ENCODE data around the gene LAPTM5. TPM values are rescaled to one million over a fixed set of nuclear protein-coding genes. Genes with fewer than 3 reads are reported as not detected.

Gene LAPTM5
- total and polyA plus RNA-seq, 10 of the 15 experiments (the other 5 are each of a cell fraction or from before 2014, with no cell fraction given): 24.1 to 1,034 (median 687) TPM

DNA sequence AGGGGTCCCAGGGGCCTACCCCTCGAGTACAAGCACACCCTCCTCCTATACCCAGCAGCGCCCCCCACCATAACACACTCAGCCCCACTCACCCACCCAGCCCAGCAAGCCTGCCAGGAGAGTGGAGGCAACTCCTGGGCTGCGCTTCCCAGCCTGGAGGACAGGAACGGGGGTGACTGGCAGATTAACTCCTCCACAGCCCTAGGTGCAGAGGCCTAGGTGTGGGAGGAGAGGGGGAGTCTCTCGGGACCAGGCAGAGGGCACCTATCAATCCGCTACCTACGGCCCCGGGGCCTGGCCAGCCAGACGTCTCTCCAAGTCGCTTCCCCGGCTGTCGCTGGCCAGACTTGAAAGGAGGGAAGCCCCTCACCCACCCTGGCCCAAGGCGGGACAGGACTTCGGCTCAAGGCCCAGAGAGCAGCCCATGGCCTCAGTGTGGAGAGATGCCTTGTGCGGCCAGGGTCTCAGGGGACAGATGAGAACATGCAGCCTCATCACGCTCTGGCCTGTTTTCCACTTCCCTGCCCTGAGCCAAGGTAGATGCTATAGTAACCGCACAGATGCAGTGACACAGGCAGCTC, 59.1 kb downstream of the LAPTM5 start:
- intact Hi-C loops (cut with micrococcal nuclease; ENCODE audit: unreplicated experiment) (no loop called here), in situ Hi-C loops (cut with MboI) (no loop called here)
- ChIA-PET CTCF (interaction anchor here (1.8 kb wide), 1 partner anchor 9 kb away, joined by 9 read pairs; no protein-coding TSS in a partner anchor), POLR2A (no interaction called here), SMC1A (ENCODE audit: uncharacterized antibody, unreplicated experiment) (no interaction called here), RAD21 (ENCODE audit: unreplicated experiment) (no interaction called here)
- no peaks in the 10 kb centered on the region; the same call in 1 of the 2 replicates for H3K4me1 ChIP-seq (ENCODE audit: control insufficient read depth, insufficient read depth, low read length)
- H3K79me2 ChIP-seq (ENCODE audit: control insufficient read depth, insufficient read depth, low read length): no peaks in the 10 kb centered on the region
- 57% methylated on average over 17 of the region's 17 CpGs for WGBS (ENCODE audit: insufficient coverage, insufficient replicate concordance, low lambda C conversion rate, missing lambda C conversion rate)
- H3K4me2 ChIP-seq (ENCODE audit: control insufficient read depth, insufficient read depth): no peak overlapping the region
- H3K27ac ChIP-seq (ENCODE audit: control insufficient read depth, insufficient read depth): no peak overlapping the region
- H2AFZ ChIP-seq (ENCODE audit: control insufficient read depth, low read depth, low read length): no peak overlapping the region
- no TSS peak for BruUV-seq (replicated peaks)
- no peak for DNase-seq (ENCODE audit: low read depth, low spot score)
- H3K36me3 ChIP-seq (ENCODE audit: control insufficient read depth in 2 of 2, insufficient read depth in 2 of 2, low read length in 1 of 2): no peaks in the 10 kb centered on the region
- H3K9ac ChIP-seq (ENCODE audit: control insufficient read depth, insufficient read depth, low read length): no peak overlapping the region
- H3K9me3 ChIP-seq (replicated peaks; ENCODE audit: control insufficient read depth, insufficient read depth, low read length): no peaks in the 10 kb centered on the region
- H3K27me3 ChIP-seq (replicated peaks in 1 of 2; ENCODE audit: control insufficient read depth in 2 of 2, insufficient read depth in 2 of 2, low read length in 1 of 2): peaks cover 0 to 4% of the 10 kb centered on the region in 2 experiments; a peak in 2 of 4 replicates
- ATAC-seq: no peak
- no peaks in the 10 kb centered on the region for H4K20me1 ChIP-seq (ENCODE audit: control insufficient read depth, insufficient read depth)
- no peak for FAIRE-seq
- H3K4me3 ChIP-seq: no peak overlapping the region
- TF ChIP-seq GABPA (IDR thresholded peaks at IDR 0.05; ENCODE audit: low read depth): no peak
- no peak for TF ChIP-seq SREBF2 (IDR thresholded peaks at IDR 0.05; ENCODE audit: low read length)
- no peak for TF ChIP-seq CHD2 (IDR thresholded peaks at IDR 0.05; ENCODE audit: borderline replicate concordance, low read depth, low read length)
- TF ChIP-seq, protein P1, sequence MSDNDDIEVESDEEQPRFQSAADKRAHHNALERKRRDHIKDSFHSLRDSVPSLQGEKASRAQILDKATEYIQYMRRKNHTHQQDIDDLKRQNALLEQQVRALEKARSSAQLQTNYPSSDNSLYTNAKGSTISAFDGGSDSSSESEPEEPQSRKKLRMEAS (IDR thresholded peaks at IDR 0.05; ENCODE audit: low read depth, low read length): no peak
- TF ChIP-seq, protein P2, sequence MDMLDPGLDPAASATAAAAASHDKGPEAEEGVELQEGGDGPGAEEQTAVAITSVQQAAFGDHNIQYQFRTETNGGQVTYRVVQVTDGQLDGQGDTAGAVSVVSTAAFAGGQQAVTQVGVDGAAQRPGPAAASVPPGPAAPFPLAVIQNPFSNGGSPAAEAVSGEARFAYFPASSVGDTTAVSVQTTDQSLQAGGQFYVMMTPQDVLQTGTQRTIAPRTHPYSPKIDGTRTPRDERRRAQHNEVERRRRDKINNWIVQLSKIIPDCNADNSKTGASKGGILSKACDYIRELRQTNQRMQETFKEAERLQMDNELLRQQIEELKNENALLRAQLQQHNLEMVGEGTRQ (IDR thresholded peaks at IDR 0.05; ENCODE audit: borderline replicate concordance, low read depth, low read length): no peak
- TF ChIP-seq, protein P3, sequence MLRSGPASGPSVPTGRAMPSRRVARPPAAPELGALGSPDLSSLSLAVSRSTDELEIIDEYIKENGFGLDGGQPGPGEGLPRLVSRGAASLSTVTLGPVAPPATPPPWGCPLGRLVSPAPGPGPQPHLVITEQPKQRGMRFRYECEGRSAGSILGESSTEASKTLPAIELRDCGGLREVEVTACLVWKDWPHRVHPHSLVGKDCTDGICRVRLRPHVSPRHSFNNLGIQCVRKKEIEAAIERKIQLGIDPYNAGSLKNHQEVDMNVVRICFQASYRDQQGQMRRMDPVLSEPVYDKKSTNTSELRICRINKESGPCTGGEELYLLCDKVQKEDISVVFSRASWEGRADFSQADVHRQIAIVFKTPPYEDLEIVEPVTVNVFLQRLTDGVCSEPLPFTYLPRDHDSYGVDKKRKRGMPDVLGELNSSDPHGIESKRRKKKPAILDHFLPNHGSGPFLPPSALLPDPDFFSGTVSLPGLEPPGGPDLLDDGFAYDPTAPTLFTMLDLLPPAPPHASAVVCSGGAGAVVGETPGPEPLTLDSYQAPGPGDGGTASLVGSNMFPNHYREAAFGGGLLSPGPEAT (IDR thresholded peaks at IDR 0.05; ENCODE audit: low read depth): no peak
- TF ChIP-seq NR2C2 (IDR thresholded peaks at IDR 0.05; ENCODE audit: borderline replicate concordance, control insufficient read depth, insufficient read length, low read depth): no peak
- TF ChIP-seq ZNF622 (IDR thresholded peaks at IDR 0.05): no peak
- TF ChIP-seq MTA3 (IDR thresholded peaks at IDR 0.05; ENCODE audit: borderline replicate concordance, low read length): no peak
- TF ChIP-seq, protein P4, sequence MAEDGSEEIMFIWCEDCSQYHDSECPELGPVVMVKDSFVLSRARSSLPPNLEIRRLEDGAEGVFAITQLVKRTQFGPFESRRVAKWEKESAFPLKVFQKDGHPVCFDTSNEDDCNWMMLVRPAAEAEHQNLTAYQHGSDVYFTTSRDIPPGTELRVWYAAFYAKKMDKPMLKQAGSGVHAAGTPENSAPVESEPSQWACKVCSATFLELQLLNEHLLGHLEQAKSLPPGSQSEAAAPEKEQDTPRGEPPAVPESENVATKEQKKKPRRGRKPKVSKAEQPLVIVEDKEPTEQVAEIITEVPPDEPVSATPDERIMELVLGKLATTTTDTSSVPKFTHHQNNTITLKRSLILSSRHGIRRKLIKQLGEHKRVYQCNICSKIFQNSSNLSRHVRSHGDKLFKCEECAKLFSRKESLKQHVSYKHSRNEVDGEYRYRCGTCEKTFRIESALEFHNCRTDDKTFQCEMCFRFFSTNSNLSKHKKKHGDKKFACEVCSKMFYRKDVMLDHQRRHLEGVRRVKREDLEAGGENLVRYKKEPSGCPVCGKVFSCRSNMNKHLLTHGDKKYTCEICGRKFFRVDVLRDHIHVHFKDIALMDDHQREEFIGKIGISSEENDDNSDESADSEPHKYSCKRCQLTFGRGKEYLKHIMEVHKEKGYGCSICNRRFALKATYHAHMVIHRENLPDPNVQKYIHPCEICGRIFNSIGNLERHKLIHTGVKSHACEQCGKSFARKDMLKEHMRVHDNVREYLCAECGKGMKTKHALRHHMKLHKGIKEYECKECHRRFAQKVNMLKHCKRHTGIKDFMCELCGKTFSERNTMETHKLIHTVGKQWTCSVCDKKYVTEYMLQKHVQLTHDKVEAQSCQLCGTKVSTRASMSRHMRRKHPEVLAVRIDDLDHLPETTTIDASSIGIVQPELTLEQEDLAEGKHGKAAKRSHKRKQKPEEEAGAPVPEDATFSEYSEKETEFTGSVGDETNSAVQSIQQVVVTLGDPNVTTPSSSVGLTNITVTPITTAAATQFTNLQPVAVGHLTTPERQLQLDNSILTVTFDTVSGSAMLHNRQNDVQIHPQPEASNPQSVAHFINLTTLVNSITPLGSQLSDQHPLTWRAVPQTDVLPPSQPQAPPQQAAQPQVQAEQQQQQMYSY (CRISPR knock-in tag; IDR thresholded peaks at IDR 0.05): no peak
- no peak for TF ChIP-seq CHD4 (IDR thresholded peaks at IDR 0.05)
- no peak for TF ChIP-seq NFYA (IDR thresholded peaks at IDR 0.05; ENCODE audit: borderline replicate concordance, low read depth, low read length)
- no peak for TF ChIP-seq NR2F1 (conservative IDR thresholded peaks at IDR 0.05)
- TF ChIP-seq, protein P5, sequence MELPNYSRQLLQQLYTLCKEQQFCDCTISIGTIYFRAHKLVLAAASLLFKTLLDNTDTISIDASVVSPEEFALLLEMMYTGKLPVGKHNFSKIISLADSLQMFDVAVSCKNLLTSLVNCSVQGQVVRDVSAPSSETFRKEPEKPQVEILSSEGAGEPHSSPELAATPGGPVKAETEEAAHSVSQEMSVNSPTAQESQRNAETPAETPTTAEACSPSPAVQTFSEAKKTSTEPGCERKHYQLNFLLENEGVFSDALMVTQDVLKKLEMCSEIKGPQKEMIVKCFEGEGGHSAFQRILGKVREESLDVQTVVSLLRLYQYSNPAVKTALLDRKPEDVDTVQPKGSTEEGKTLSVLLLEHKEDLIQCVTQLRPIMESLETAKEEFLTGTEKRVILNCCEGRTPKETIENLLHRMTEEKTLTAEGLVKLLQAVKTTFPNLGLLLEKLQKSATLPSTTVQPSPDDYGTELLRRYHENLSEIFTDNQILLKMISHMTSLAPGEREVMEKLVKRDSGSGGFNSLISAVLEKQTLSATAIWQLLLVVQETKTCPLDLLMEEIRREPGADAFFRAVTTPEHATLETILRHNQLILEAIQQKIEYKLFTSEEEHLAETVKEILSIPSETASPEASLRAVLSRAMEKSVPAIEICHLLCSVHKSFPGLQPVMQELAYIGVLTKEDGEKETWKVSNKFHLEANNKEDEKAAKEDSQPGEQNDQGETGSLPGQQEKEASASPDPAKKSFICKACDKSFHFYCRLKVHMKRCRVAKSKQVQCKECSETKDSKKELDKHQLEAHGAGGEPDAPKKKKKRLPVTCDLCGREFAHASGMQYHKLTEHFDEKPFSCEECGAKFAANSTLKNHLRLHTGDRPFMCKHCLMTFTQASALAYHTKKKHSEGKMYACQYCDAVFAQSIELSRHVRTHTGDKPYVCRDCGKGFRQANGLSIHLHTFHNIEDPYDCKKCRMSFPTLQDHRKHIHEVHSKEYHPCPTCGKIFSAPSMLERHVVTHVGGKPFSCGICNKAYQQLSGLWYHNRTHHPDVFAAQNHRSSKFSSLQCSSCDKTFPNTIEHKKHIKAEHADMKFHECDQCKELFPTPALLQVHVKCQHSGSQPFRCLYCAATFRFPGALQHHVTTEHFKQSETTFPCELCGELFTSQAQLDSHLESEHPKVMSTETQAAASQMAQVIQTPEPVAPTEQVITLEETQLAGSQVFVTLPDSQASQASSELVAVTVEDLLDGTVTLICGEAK (IDR thresholded peaks at IDR 0.05; ENCODE audit: borderline replicate concordance): no peak

All from GM12878 (cell line).